Ishikawa (cell line): ENCODE data around the gene MYCBP2.

Experiments used
- CEBPB ChIP-seq: IDR thresholded peaks from 2 replicates; pipeline ENCODE4 v1.6.1; 2012
- CREB1 ChIP-seq: IDR thresholded peaks from 2 replicates; pipeline ENCODE4 v1.6.1; 2012; ENCODE audit warnings: low read depth
- EGR1 ChIP-seq: IDR thresholded peaks from 2 replicates; pipeline ENCODE4 v1.6.1; 2012
- EP300 ChIP-seq: IDR thresholded peaks from 2 replicates; pipeline ENCODE4 v1.6.1; 2012; ENCODE audit warnings: borderline replicate concordance
- FOXM1 ChIP-seq: IDR thresholded peaks from 2 replicates; pipeline ENCODE4 v1.6.1; 2012; ENCODE audit warnings: low read depth, borderline replicate concordance
- NFIC ChIP-seq: IDR thresholded peaks from 2 replicates; pipeline ENCODE4 v1.6.1; 2012
- RAD21 ChIP-seq: IDR thresholded peaks from 2 replicates; pipeline ENCODE4 v1.6.1; 2012; ENCODE audit warnings: low read depth
- TAF1 ChIP-seq: IDR thresholded peaks from 2 replicates; pipeline ENCODE4 v1.6.1; 2012; ENCODE audit warnings: low read depth, mild to moderate bottlenecking
- TCF12 ChIP-seq: IDR thresholded peaks from 2 replicates; pipeline ENCODE4 v1.6.1; 2012; ENCODE audit warnings: low read depth
- TEAD4 ChIP-seq: IDR thresholded peaks from 2 replicates; pipeline ENCODE4 v1.6.1; 2012
- YY1 ChIP-seq: IDR thresholded peaks from 2 replicates; pipeline ENCODE4 v1.6.1; 2012; ENCODE audit warnings: low read depth
- ZBTB7A ChIP-seq: IDR thresholded peaks from 2 replicates; pipeline ENCODE4 v1.6.1; 2012; ENCODE audit warnings: low read depth
- TF ChIP-seq, protein P1 (sequence below): IDR thresholded peaks from 2 replicates; pipeline ENCODE4 v1.6.1; 2012
- TF ChIP-seq, protein P2 (sequence below): IDR thresholded peaks from 2 replicates; pipeline ENCODE4 v1.6.1; 2012; ENCODE audit warnings: low read depth, mild to moderate bottlenecking
- TF ChIP-seq, protein P3 (sequence below): IDR thresholded peaks from 2 replicates; pipeline ENCODE4 v1.6.1; 2012

Gene MYCBP2

DNA sequence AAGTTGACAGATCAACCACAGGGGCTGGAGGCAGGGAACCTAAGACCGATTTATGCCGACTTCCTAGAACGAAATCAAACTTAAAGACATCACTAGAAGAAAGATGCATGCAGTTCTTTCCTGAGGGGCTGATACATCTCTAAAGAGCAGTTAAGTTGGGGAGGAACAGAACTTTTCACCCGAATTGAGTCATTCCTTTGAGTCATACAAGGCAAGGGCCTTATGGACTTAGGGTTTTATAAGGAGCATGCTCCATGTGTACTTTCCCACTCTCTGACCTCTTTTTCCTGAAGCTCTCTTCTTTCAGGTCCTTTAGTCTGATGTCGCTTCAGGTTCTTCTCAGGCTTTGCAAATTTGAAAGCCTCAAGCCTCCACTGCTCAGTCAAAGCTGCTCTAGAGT is 292.0 kb downstream of the MYCBP2 start:
- TF ChIP-seq EP300 (no peak), CREB1 (no peak)
- TF ChIP-seq, protein P1, sequence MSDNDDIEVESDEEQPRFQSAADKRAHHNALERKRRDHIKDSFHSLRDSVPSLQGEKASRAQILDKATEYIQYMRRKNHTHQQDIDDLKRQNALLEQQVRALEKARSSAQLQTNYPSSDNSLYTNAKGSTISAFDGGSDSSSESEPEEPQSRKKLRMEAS, result no peak
- TF ChIP-seq, protein P2, sequence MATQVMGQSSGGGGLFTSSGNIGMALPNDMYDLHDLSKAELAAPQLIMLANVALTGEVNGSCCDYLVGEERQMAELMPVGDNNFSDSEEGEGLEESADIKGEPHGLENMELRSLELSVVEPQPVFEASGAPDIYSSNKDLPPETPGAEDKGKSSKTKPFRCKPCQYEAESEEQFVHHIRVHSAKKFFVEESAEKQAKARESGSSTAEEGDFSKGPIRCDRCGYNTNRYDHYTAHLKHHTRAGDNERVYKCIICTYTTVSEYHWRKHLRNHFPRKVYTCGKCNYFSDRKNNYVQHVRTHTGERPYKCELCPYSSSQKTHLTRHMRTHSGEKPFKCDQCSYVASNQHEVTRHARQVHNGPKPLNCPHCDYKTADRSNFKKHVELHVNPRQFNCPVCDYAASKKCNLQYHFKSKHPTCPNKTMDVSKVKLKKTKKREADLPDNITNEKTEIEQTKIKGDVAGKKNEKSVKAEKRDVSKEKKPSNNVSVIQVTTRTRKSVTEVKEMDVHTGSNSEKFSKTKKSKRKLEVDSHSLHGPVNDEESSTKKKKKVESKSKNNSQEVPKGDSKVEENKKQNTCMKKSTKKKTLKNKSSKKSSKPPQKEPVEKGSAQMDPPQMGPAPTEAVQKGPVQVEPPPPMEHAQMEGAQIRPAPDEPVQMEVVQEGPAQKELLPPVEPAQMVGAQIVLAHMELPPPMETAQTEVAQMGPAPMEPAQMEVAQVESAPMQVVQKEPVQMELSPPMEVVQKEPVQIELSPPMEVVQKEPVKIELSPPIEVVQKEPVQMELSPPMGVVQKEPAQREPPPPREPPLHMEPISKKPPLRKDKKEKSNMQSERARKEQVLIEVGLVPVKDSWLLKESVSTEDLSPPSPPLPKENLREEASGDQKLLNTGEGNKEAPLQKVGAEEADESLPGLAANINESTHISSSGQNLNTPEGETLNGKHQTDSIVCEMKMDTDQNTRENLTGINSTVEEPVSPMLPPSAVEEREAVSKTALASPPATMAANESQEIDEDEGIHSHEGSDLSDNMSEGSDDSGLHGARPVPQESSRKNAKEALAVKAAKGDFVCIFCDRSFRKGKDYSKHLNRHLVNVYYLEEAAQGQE, result no peak

DNA sequence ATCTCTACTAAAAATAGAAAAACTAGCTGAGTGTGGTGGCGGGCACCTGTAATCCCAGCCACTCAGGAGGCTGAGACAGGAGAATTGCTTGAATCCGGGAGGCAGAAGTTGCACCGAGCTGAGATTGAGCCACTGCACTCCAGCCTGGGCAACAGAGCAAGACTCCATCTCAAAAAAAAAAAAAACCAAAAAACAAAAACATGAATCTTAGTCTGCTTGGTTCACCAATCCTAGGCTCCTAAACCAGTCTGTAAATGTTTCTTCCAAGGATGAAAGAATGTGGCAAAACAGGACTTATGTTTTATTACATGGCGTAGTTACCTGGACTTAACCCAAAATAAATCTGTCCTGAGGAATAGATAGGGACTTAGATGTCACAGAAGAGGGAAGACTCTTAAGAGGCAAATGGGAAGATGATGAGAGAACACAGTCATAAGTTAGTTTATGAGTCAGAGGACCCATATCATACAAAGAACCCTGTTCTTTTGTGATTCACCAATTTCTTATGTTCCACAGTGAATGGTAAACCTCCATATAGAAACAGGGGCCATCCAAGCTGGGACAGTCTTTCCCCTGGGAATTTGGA is 293.1 kb downstream of the MYCBP2 start:
- TF ChIP-seq YY1, result no peak
- TF ChIP-seq, protein P1, result no peak

DNA sequence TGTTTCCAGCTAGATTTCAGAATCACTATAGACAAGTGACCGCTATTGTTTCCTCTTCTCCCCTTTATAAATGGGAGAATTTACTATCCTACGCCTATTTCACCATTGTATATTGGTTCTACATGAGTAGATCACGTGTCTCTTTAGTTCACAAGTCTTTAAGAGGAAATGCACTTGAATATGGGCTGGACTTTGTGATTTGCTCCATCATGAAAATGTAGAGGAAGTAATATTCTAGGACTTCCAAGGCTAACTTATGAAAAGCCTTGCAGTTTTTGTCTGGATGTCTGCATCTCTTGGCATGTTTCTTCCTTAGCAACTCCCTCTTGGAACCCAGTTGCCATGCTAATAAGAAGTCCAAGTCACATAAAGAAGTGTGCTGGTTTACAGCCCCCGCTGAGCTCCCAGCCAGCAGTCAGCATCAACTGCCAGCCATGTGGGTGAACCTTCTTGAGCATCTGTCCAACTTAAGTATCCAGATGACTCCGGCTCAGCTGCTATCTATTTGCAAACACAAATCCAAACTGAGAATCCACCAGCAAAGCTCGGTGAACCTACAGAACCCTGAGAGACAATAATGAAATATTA is 295.1 kb downstream of the MYCBP2 start:
- TF ChIP-seq NFIC (no peak), CREB1 (no peak), EP300 (no peak), TEAD4 (no peak), CEBPB (no peak), TCF12 (no peak), ZBTB7A (no peak), YY1 (no peak), EGR1 (no peak)
- TF ChIP-seq, protein P3, sequence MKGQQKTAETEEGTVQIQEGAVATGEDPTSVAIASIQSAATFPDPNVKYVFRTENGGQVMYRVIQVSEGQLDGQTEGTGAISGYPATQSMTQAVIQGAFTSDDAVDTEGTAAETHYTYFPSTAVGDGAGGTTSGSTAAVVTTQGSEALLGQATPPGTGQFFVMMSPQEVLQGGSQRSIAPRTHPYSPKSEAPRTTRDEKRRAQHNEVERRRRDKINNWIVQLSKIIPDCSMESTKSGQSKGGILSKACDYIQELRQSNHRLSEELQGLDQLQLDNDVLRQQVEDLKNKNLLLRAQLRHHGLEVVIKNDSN, result no peak
- TF ChIP-seq, protein P2, result no peak
- TF ChIP-seq, protein P1, result no peak

GRCh38 chr13:77029436-77029835 is 297.5 kb downstream of the MYCBP2 start:
- TF ChIP-seq NFIC (no peak), TEAD4 (peak; percentile 71), TCF12 (no peak)

DNA sequence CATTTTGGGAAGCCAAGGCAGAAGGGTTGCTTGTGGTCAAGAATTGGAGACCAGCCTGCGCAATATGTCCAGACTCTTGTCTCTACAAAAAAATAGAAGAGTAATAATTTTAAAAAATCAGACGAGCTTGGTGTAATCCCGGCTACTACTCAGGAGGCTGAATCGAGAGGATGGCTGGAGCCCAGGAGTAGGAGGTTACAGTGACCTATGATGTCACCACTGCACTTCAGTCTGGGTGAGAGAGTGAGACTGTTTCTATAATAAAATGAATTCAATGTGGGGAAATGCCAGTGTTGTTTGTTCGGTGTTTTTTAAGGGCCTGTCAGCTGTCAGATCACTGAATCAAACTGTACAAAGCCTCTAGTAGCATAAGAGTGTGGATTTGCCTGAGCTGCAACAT is 298.7 kb downstream of the MYCBP2 start:
- TF ChIP-seq EGR1 (no peak), NFIC (no peak), CREB1 (no peak), FOXM1 (no peak), CEBPB (no peak), TAF1 (no peak), TEAD4 (no peak), RAD21 (no peak), YY1 (no peak), EP300 (no peak), ZBTB7A (no peak), TCF12 (no peak)
- TF ChIP-seq, protein P2, result no peak
- TF ChIP-seq, protein P1, result no peak
- TF ChIP-seq, protein P3, result no peak
